Measurements from ENCODE around the gene MRPL49.

DNA sequence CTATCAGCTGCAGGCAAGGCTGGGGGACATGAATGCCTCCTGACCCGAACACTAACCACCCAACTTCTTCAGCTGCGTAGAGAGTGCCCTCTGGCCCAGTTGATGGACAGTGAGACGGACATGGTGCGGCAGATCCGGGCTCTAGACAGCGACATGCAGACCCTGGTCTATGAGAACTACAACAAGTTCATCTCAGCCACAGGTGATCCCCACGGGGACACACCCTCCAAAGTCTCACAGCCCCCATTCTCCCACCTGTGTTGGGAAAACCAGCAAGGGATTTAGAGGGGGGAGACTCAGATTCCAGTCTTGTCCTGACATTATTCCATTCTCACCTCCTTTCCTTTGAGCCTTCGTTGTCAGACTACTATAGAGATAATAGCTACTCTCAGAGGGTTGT lies 25.2 kb upstream of the MRPL49 start:
- no peak for TF ChIP-seq CTCF (IDR thresholded peaks at IDR 0.05; ENCODE audit: low read depth, low read length)
- TF ChIP-seq EZH2phosphoT487 (IDR thresholded peaks at IDR 0.05; ENCODE audit: low read depth) = no peak

Measured in OCI-LY3 (cell line).